Mesenchymal stem cell (in vitro differentiated cells and primary cell): ENCODE results near the gene C2orf66. TPM values are rescaled to one million over a fixed set of nuclear protein-coding genes. Genes with fewer than 3 reads are reported as not detected.

Experiments
- small RNA-seq: library from polyadenylated mRNA; stranded (forward); fragments of <200 nt; extraction: miRNeasy Mini kit (QIAGEN cat#:217004); gene quantifications from one replicate; pipeline ENCODE3, GENCODE V24; 2013; ENCODE audit warnings: low read depth

C2orf66 gene

Small RNAs within 50 kb of the gene (small RNA-seq; reads per million reads assigned to genes)
- not detected for gene AC012486.1
